Caco-2 (cell line): ENCODE data around the gene ACTL8. TPM values are rescaled to one million over a fixed set of nuclear protein-coding genes. Genes with fewer than 3 reads are reported as not detected.

Experiments used
- BruUV-seq: library from RNA; stranded (reverse); fragments of 400-500 nt; replicated peaks from 2 replicates; lab custom pipeline; 2021; lab: Mats Ljungman, UMichigan
- CTCF ChIA-PET: fragments of 300-600 bp; sonication (Branson Sonifier 250); formaldehyde crosslinking; loops from one replicate; lab custom pipeline; 2022; ENCODE audit warnings: antibody characterized with exemption; lab: Charles Lee
- POLR2A ChIA-PET: fragments of 300-600 bp; sonication (Branson Sonifier 250); formaldehyde crosslinking; loops from one replicate; lab custom pipeline; 2022; ENCODE audit warnings: antibody characterized with exemption; lab: Charles Lee
- DNase-seq, 2 experiments: peaks; one replicate each; pipeline versions ENCODE4 v3.0.0 to v3.0.0-alpha.2; 2020 to 2022
- H3K27me3 ChIP-seq: replicated peaks from 2 replicates; pipeline ENCODE4 v1.6.0; 2011; ENCODE audit warnings: low read length; ENCODE audit not compliant: control insufficient read depth, insufficient read depth
- H3K36me3 ChIP-seq: 2 replicates; pipeline ENCODE4 v1.5.1; 2011; ENCODE audit warnings: low read length; ENCODE audit not compliant: control insufficient read depth, insufficient read depth
- H3K4me1 ChIP-seq: fragments of 250-450 bp; sonication (Bioruptor Pico); 2 replicates; pipeline ENCODE4 v1.5.1; 2020; ENCODE audit warnings: mild to moderate bottlenecking
- H3K4me3 ChIP-seq: 2 replicates; pipeline ENCODE4 v1.5.1; 2011; ENCODE audit warnings: low read depth, mild to moderate bottlenecking, control low read depth, low read length
- H3K9me3 ChIP-seq: fragments of 250-450 bp; sonication (Bioruptor Pico); 2 replicates; pipeline ENCODE4 v1.5.1; 2020; ENCODE audit warnings: mild to moderate bottlenecking, moderate library complexity
- H3K27ac Mint-ChIP-seq: one replicate; pipeline ENCODE4 v1.8.0; 2022; ENCODE audit warnings: mixed read lengths; ENCODE audit not compliant: unreplicated experiment
- H3K27me3 Mint-ChIP-seq: one replicate; pipeline ENCODE4 v1.8.0; 2022; ENCODE audit warnings: mixed read lengths; ENCODE audit not compliant: insufficient read depth, unreplicated experiment
- H3K36me3 Mint-ChIP-seq: one replicate; pipeline ENCODE4 v1.8.0; 2022; ENCODE audit warnings: mild to moderate bottlenecking, mixed read lengths; ENCODE audit not compliant: insufficient read depth, unreplicated experiment
- H3K4me1 Mint-ChIP-seq: one replicate; pipeline ENCODE4 v1.8.0; 2022; ENCODE audit warnings: low read depth, mixed read lengths; ENCODE audit not compliant: unreplicated experiment
- H3K4me3 Mint-ChIP-seq: one replicate; pipeline ENCODE4 v1.8.0; 2022; ENCODE audit warnings: mild to moderate bottlenecking, moderate library complexity, mixed read lengths; ENCODE audit not compliant: unreplicated experiment
- H3K9me3 Mint-ChIP-seq: one replicate; pipeline ENCODE4 v1.8.0; 2022; ENCODE audit warnings: mixed read lengths; ENCODE audit not compliant: unreplicated experiment
- intact Hi-C: fragments of 100-400 bp; cut with micrococcal nuclease; formaldehyde crosslinking; loops from one replicate; pipeline ENCODE4 v1.10.0; 2022; ENCODE audit not compliant: unreplicated experiment
- total RNA-seq: library from RNA; stranded (reverse); gene quantifications from 2 replicates; pipeline ENCODE4 v1.2.3, GENCODE V29; 2022
- TF ChIP-seq, protein P1 (sequence below), 2 experiments: fragments of 200-600 bp in 1 of 2; IDR thresholded peaks; 1 replicate in 1 of 2; 2 replicates in 1 of 2; pipeline versions ENCODE4 v1.5.1 to v1.8.0; 2011 to 2022; ENCODE audit warnings: antibody characterized with exemption in 1 of 2, control low read depth in 1 of 2, inconsistent platforms in 1 of 2, low read depth in 1 of 2, low read length in 1 of 2, mild to moderate bottlenecking in 1 of 2, moderate library complexity in 1 of 2; ENCODE audit not compliant: insufficient read depth in 1 of 2, severe bottlenecking in 1 of 2, unreplicated experiment in 1 of 2

Gene ACTL8
- total RNA-seq, 1 experiment from 2014 or later = 79.3 TPM

DNA sequence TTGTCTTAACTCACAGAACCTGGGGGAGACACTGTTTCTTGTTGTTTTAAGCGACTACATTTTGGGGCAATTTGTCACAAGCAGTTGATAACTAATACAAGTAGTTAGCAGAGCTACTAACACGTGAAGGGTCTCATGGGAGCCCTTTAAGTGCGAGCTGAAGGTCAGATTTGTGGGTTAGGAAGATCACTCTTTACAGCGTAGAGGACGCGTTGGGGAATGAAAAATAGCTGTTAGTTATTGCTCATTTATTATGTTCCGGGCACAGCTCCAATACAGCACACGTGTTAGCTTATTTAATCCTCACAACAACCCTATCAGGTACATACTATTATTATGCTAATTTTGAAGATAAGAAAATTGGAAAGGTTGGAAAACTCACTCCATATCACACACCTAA, 95.9 kb downstream of the ACTL8 start:
- intact Hi-C loops = no loop called here
- POLR2A ChIA-PET = no interaction called here
- Histone ChIP-seq H3K9me3 (no peaks in the 10 kb centered on the region), H3K4me1 (no peaks in the 10 kb centered on the region), H3K36me3 (no peaks in the 10 kb centered on the region), H3K27me3 (no peaks in the 10 kb centered on the region), H3K4me3 (no peak overlapping the region)
- CTCF ChIA-PET = no interaction called here
- H3K4me3 Mint-ChIP-seq = no peak overlapping the region
- no TSS peak for BruUV-seq
- H3K36me3 Mint-ChIP-seq = no peaks in the 10 kb centered on the region
- DNase-seq = no peak
- TF ChIP-seq, protein P1, sequence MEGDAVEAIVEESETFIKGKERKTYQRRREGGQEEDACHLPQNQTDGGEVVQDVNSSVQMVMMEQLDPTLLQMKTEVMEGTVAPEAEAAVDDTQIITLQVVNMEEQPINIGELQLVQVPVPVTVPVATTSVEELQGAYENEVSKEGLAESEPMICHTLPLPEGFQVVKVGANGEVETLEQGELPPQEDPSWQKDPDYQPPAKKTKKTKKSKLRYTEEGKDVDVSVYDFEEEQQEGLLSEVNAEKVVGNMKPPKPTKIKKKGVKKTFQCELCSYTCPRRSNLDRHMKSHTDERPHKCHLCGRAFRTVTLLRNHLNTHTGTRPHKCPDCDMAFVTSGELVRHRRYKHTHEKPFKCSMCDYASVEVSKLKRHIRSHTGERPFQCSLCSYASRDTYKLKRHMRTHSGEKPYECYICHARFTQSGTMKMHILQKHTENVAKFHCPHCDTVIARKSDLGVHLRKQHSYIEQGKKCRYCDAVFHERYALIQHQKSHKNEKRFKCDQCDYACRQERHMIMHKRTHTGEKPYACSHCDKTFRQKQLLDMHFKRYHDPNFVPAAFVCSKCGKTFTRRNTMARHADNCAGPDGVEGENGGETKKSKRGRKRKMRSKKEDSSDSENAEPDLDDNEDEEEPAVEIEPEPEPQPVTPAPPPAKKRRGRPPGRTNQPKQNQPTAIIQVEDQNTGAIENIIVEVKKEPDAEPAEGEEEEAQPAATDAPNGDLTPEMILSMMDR (IDR thresholded peaks at IDR 0.05; ENCODE audit: insufficient read depth in 1 of 2, low read depth in 1 of 2, low read length in 1 of 2, severe bottlenecking in 1 of 2, unreplicated experiment in 1 of 2) = no peak
- H3K27ac Mint-ChIP-seq = no peak overlapping the region
- peaks cover 5% of the 10 kb centered on the region for H3K27me3 Mint-ChIP-seq
- no peaks in the 10 kb centered on the region for H3K4me1 Mint-ChIP-seq
- H3K9me3 Mint-ChIP-seq = no peaks in the 10 kb centered on the region

DNA sequence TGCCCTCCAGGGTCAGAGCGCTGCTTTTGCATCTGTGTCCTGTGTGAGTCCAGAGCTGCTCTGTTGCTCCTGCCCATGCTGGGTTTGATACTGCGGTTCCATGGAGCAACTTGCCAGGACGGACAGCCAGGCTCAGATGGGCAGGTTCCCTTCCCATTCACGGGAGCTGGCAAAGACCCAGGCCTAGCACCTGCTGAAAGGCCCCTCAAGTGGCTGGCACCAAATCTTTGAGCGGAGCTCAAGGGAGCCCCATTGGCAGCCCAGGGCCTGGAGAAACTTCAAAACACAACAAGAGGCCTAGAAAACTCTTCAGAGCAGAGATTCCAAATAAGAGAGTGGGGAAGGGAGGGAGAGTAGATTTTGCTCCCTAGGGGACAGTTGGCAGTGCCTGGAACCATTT, 97.2 kb downstream of the ACTL8 start:
- Mint-ChIP-seq H3K4me1 (no peaks in the 10 kb centered on the region), H3K27ac (no peak overlapping the region), H3K36me3 (no peaks in the 10 kb centered on the region), H3K27me3 (peaks cover 2% of the 10 kb centered on the region), H3K9me3 (no peaks in the 10 kb centered on the region), H3K4me3 (no peak overlapping the region)
- Histone ChIP-seq H3K9me3 (no peaks in the 10 kb centered on the region), H3K36me3 (no peaks in the 10 kb centered on the region), H3K27me3 (no peaks in the 10 kb centered on the region), H3K4me3 (no peak overlapping the region), H3K4me1 (no peaks in the 10 kb centered on the region)
- ChIA-PET POLR2A (no interaction called here), CTCF (no interaction called here)
- TF ChIP-seq, protein P1 (IDR thresholded peaks at IDR 0.05; ENCODE audit: insufficient read depth in 1 of 2, low read depth in 1 of 2, low read length in 1 of 2, severe bottlenecking in 1 of 2, unreplicated experiment in 1 of 2) = no peak
- intact Hi-C loops = no loop called here
- BruUV-seq = no TSS peak
- DNase-seq = no peak

DNA sequence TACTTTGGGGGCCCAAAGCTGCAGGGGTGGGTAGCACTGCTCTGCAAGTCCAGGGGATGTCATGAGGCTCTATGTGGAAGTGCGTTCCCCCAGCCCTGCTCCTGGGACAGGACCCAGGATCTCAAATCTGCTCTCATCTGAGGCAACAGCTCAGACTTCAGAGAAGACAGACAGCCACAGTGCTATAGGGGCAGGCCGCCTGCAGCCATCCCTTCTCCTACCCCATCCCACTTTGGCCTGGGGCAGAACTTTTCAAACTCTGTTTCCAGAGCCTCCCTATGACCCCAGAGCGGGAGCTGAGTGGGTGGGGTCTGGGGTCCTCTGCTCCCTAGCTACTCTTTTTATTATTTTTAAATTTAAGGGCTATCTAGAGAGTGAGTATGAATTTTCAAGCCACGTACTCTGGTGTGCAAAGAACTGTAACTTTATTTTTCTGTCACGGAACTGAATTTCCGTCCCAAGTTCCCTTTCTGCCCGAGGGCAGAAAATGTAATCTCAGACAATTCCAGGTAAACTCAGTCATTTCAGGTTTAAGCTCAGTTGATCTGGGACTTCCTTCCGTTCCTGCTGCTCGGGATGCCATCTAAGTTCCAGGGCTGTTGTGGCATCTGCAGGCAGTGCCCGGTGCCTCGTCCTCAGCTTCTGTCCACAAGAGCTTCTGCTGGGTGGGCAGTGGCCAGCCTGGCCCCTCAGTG, 98.3 kb downstream of the ACTL8 start:
- H3K36me3 ChIP-seq = no peaks in the 10 kb centered on the region
- H3K4me1 ChIP-seq = no peaks in the 10 kb centered on the region
- H3K27me3 ChIP-seq = no peaks in the 10 kb centered on the region
- H3K4me3 Mint-ChIP-seq = no peak overlapping the region
- intact Hi-C loops = no loop called here
- no peaks in the 10 kb centered on the region for H3K36me3 Mint-ChIP-seq
- no peak overlapping the region for H3K27ac Mint-ChIP-seq
- POLR2A ChIA-PET = no interaction called here
- H3K27me3 Mint-ChIP-seq = no peaks in the 10 kb centered on the region
- H3K4me1 Mint-ChIP-seq = no peaks in the 10 kb centered on the region
- no TSS peak for BruUV-seq
- TF ChIP-seq, protein P1 (IDR thresholded peaks at IDR 0.05; ENCODE audit: insufficient read depth in 1 of 2, low read depth in 1 of 2, low read length in 1 of 2, severe bottlenecking in 1 of 2, unreplicated experiment in 1 of 2) = no peak
- CTCF ChIA-PET = no interaction called here
- H3K9me3 Mint-ChIP-seq = no peaks in the 10 kb centered on the region
- H3K9me3 ChIP-seq = no peaks in the 10 kb centered on the region
- H3K4me3 ChIP-seq = no peak overlapping the region
- no peak for DNase-seq
